HK-2 (cell line): ENCODE results near the gene LUC7L3.

Experiments
- DNase-seq: peaks from one replicate; pipeline ENCODE4 v3.0.0-alpha.2; 2018; ENCODE audit not compliant: unreplicated experiment

LUC7L3 gene

GRCh38 chr17:50749245-50749644 is 29.8 kb downstream of the LUC7L3 start:
- no peak for DNase-seq

DNA sequence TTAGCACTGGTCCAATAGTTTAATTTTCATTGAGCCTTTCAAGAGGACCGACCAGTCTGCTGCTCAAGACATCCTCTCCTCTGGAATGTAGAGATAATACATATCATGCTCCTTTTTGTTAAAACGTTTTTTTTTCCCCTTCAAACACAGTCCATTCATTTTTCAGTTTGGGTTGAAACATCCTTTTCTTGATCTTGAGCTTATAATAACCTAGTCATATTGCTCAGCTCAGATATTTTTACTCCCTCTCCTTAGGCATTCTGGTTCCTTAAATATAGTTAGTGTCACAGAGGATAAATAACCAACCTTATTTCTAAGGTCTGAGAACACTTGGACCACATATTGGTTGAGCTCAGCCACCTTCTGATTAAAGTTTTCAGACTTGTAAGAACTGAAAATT is 35.1 kb downstream of the LUC7L3 start:
- no peak for DNase-seq

DNA sequence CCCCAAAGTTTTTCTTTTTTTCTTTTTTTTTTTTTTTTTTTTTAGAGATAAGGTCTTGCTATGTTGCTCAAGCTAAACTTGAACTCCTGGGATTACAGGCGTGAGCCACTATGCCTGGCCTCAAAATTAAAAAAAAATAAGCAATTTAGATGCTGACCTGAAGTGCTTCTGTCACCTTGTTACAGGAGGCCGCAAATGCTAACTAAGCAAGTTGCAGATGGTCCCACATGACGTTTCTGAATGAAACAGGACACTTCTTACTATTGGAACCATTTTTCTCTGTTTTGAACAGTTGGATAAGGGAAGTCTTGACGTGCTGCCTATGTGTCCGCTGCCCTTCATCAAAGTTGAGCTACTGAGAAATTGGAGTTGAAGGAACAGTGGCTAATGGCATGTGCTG is 39.1 kb downstream of the LUC7L3 start:
- no peak for DNase-seq

DNA sequence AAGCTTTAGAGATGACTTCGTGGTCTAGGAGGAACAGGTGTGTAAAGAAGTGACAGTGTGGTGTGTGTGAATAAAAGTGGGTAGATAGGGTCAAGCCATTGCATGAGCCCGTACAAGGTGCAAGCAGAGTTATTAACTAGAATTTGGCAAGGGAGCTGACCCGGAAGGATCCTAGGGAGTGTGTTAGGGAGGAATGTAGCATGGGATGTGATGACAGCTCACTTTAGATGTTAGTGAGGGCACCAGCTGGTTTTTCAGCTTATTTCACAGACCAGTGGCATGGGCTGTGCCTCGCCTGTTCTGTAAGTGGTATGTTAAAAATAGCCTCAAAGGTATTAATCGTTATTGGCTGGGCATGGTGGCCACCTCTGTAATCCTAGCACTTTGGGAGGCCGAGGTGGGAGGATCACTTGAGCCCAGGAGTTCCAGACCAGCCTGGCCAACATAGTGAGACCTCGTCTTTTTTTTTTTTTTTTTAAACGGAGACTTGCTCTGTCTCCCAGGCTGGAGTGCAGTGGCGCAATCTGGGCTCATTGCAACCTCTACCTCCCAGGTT is 39.7 kb downstream of the LUC7L3 start:
- no peak for DNase-seq

DNA sequence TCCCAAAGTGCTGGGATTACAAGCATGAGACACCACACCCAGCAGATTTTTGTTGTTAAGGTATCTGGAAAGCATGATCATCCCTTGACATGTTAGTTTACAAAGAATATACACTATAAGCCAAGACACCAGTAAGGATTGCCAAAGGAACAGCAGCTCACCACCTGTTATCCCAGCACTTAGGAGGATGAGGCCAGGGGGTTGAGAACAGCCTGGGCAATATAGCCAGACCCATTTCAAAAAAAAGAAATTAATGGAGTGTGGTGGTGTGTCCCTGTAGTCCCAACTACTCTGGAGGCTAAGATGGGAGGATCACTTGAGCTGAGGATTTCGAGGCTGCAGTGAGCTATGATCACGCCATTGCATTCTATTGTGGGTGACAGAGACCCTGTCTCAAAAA is 42.8 kb downstream of the LUC7L3 start:
- no peak for DNase-seq

DNA sequence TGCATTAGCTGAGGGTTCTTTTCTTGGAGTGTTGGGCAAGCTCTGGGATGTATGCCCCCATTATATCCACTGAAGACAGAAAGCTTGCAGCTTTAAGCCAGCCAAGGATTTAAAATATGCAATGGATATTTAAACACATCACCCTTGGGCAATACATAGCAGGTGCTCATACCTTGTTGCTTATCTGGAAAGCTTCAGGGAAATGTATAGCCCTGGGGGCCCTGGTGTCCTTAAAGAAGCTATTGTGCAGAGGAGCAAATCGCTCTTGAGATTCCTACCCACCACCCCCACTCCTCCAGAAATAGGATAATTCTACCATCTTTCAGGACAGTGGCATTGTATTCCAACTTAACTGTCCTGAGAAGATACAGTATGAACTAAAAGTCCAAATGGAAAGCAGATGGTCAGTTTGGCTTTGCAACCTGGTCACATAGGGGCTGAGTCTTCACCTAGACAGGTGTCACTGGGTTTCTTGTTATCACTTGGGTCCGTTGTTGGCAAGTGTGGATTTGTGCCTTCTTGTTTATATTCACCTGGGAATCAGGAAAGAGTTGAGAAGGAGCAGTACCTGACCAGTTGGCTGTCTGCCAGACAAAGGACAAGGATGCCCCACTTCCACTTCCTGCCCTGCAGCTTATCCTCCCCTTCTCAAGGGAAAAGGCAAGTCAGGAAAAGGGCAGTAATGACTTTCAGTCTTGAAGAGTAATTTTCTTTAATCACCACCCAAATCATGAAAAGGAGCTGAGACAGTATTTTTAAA is 44.5 kb downstream of the LUC7L3 start:
- DNase-seq, result no peak

- no peak for DNase-seq
Observed at GRCh38 chr17:50764734-50765149, 45.3 kb downstream of the LUC7L3 start.

DNA sequence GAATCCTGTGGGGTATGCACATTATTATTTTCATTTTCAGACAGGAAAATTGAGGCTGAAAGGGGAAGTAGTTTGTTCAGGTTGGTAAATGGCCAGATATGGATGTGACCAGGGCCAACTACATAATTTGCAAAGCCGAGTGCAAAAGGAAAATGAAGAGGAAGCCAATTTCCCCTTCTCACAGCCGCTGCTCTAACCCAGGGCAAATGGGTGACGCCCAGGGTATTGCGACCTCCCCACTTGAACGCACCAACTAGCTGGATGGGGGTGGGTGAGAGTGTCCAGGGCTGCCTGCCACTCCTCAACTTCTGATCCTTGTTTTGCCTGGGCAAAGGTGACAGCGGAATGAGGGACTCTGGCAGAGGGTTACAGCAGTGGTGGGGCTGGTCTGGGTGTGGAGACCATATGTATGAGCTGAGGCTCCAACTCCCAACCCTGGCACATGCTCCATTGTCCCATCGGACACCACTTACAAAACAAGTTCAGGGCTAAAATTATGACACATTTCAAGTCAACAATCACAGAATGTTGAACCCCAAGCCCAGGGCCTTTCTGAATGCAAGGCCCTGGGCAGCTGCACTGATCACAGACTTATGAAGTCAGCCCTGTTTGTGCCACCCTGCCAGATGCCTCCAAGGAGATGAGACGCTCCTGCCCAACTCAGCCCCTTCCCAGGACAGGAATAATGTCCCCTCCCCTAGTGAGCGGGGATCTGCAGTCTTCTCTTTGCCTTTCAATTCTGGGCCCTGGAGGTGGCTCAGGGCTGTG is 46.2 kb downstream of the LUC7L3 start:
- DNase-seq, result no peak

DNA sequence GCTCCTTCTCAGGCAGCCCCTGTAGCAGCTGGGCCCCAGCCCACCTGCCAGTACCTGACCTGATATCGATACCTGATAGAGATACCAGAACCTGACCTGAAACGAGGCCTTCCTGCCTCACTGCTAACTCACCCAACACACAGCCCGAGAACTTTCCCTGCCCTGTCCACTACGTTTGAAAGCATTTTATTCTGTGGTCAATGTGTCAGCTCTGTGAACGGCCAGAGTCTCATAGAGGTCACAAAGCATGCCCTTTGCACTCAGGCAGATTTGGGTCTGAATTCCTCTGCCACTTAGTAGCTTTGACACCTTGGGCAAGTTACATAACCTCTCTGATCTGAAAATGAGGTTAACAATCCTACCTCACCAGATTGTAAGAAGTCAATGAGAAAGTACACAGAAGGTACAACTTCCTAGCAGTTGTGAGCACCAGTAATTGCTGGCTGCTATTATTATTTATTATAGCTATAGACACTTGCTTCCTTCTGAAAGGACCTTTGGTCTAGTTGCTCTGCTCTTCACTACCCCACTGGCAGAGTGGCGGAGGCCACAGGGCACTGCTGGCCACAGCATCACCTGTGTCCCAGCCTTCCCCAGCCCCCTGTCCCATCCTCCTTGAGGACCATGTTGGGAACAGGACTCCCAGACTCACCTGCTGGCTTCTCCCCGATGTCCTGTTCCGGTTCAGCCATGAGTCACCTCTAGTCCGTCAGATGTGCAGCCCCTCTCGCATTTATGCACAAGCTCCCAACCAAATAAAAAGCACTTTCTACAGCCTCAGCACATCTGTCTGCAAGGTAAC is 47.0 kb downstream of the LUC7L3 start:
- DNase-seq, result no peak

GRCh38 chr17:50767030-50767429 is 47.6 kb downstream of the LUC7L3 start:
- no peak for DNase-seq

GRCh38 chr17:50767446-50767845 is 48.0 kb downstream of the LUC7L3 start, which contains the start of gene ANKRD40CL:
ANKRD40CL (minus strand) TSS chr17:50767518; CDS start chr17:50766913, 605 bp downstream.
- DNase-seq, result no peak

GRCh38 chr17:50768346-50768761 is 49.0 kb downstream of the LUC7L3 start:
- no peak for DNase-seq

DNA sequence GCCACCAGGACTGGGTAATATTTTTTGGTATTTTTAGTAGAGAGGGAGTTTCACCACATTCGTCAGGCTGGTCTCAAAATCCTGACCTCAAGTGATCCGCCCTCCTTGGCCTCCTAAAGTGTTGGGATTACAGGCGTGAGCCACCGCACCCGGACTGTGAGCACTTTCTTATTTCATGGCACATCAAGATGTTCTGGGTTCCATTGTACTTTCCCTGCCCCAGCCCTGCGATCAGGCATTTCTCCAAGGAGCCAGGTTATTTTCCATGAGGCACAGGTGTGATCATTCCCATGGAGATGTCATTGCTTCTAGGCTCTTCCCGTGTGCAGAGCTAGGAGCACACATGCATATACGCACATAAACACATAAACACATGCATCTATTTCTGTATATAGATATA is 50.5 kb downstream of the LUC7L3 start:
- no peak for DNase-seq

DNA sequence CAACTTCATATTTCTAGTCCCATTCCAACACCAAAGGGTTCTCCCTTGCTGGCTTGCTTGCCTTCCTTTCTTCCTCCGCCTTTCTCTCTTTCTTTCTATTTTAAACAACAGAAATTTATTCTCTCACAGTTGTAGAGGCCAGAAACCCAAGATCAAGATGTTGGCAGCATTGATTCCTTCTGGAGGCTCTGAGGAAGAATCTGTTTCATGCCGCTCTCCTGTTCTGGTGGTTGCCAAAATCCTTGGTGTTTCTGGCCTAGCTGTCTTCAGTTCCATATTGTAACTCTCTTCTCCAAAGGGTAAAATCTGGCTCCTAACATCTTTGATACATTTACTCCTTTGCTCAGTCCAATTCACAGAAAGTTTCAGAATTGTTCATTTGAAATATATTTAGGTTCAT is 50.9 kb downstream of the LUC7L3 start:
- DNase-seq, result no peak

DNA sequence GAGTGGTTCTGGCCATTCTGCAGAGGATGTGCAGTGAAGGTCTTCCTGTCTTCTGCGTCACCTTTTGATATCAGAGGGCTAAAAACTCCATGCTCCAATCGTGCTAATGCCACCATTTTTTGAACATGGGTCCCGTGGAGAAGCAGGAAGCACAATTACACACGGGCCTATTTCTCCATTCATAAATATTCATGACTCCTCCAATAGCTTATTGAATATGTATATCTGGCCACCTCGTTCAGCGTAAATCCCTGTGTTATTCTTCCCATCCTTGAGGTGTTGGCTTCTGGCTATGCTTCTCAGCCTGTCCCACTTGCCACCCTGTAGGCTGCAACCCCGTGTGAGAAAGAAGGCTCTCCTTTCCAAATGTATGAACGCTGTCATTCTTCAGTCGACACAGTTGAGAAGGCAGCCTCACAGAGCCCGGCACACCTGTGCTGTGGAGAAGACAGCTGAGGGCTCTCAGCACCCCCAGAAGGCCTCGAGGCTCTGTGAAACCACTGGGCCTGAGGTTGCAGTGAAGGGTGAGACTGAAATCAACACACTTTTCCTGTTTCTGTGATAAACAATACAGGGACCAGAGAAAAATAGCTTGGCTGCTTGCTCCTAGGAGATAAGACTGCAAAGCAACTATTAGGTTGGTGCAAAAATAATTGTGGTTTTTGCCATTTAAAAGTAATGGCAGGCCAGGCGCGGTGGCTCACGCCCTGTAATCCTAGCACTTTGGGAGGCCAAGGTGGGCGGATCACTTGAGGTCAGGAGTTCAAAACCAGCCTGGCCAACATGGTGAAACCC is 52.8 kb downstream of the LUC7L3 start:
- DNase-seq, result no peak

GRCh38 chr17:50774225-50774803 is 54.9 kb downstream of the LUC7L3 start:
- no peak for DNase-seq

GRCh38 chr17:50775926-50776325 is 56.5 kb downstream of the LUC7L3 start:
- DNase-seq, result no peak

DNA sequence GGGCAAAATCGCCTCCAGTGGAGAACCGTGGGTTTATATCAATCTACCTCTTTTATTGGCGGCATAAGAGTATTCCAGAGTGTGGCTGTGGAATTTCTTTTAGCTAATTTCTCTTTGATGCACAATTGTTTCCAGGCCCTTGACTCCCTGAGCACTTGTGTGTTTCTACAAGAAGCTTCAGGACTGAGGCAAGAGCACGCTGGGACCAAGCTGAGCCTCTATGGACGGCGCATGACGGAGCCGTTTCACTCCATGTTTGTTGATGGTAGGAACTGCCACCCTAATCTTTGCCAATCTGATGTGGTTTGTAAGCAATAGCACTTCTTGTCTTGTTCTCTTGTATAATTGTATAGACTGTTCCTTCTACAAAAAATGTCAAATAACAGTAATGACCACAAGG is 59.1 kb downstream of the LUC7L3 start:
- no peak for DNase-seq

DNA sequence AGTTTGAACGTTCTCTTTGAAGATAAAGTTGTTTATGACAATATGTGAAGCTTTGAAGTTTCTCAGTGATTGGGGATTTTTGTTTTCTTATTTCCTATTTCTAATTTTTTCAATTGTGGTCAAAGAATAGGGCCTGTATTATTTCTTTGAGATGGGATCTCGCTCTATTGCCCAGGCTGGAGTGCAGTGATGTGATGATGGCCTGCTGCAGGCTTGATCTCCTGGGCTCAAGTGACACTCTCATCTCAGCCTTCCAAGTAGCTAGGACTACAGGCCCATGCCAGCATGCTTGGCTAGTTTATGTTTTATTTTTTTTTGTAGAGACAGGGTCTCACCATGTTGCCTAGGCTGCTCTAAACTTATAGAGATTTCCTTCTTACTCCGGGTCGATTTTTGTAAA is 59.6 kb downstream of the LUC7L3 start:
- no peak for DNase-seq

- no peak for DNase-seq
Observed at GRCh38 chr17:50779747-50780353, 60.4 kb downstream of the LUC7L3 start.
